Hepatocyte (in vitro differentiated cells): ENCODE data around the gene GIN1.

Experiments used
- EZH2phosphoT487 ChIP-seq: fragments of 200-600 bp; sonication (generic); IDR thresholded peaks from one replicate; pipeline ENCODE4 v1.6.1; 2018; ENCODE audit warnings: antibody characterized with exemption, mild to moderate bottlenecking, low read depth, moderate library complexity; ENCODE audit not compliant: unreplicated experiment, severe bottlenecking
- TF ChIP-seq, protein P1 (sequence below): fragments of 200-600 bp; sonication (generic); IDR thresholded peaks from 2 replicates; pipeline ENCODE4 v1.5.1; 2016; ENCODE audit warnings: antibody characterized with exemption, mild to moderate bottlenecking; ENCODE audit not compliant: poor library complexity

DNA sequence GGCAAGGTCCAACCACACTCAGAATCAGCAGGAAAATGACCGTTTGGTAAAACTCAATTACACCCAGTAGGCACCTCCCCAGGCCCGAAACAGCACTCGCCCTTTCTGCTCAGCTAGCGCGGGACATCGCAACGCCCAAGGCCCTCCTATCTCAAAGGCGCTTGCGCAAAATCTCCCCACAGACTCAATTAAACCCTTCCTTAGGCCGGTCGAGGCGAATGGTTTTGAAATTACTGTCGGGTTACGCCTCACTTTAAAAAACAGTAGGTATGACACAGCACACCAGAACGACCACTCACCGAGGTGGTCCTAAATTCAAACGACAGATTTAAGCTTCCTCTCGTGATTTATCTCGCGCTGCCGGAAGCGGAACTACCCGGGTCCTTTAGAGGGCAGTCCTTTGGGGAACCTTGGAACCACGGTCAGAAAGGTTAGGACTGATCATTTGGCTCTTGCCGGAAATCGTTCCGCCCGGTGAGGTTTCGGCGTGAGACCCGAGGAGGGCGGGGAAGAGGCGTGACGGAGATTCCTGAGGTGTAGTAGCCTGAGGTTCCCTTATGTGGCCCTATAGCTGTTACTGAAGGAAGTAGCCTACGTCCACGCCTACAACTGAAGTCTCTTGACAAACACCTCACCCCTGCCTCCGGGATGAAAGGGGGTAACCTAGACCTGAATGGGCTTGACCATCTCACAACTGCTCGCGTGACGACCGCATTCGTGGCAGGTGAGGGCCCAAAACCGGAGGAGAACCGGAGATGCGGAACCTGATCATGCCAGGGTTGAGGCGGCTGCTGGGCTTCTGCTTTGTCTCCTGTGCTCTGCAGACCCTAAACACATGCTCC, at the start of gene GIN1, which contains the start of gene PPIP5K2:
- TF ChIP-seq, protein P1, sequence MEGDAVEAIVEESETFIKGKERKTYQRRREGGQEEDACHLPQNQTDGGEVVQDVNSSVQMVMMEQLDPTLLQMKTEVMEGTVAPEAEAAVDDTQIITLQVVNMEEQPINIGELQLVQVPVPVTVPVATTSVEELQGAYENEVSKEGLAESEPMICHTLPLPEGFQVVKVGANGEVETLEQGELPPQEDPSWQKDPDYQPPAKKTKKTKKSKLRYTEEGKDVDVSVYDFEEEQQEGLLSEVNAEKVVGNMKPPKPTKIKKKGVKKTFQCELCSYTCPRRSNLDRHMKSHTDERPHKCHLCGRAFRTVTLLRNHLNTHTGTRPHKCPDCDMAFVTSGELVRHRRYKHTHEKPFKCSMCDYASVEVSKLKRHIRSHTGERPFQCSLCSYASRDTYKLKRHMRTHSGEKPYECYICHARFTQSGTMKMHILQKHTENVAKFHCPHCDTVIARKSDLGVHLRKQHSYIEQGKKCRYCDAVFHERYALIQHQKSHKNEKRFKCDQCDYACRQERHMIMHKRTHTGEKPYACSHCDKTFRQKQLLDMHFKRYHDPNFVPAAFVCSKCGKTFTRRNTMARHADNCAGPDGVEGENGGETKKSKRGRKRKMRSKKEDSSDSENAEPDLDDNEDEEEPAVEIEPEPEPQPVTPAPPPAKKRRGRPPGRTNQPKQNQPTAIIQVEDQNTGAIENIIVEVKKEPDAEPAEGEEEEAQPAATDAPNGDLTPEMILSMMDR = no peak
- TF ChIP-seq EZH2phosphoT487 = no peak
